Epithelial cell of proximal tubule (primary cell): ENCODE measurements around the gene POLD1. TPM values are rescaled to one million over a fixed set of nuclear protein-coding genes. Genes with fewer than 3 reads are reported as not detected.

Experiments used
- DNase-seq: peaks from one replicate; pipeline ENCODE4 v3.0.0-alpha.2; 2011; ENCODE audit warnings: low read depth
- H3K4me3 ChIP-seq: 2 replicates; pipeline ENCODE4 v1.5.1; 2011; ENCODE audit warnings: low read depth, mild to moderate bottlenecking, low read length
- total RNA-seq: library from RNA; depleted of rRNA; stranded (reverse); fragments of >200 nt; gene quantifications from 2 replicates; pipeline ENCODE4 v1.2.3, GENCODE V29; 2015
- TF ChIP-seq, protein P1 (sequence below): conservative IDR thresholded peaks from 2 replicates; pipeline ENCODE4 v1.5.1; 2012; ENCODE audit warnings: low read depth, mild to moderate bottlenecking, low read length

POLD1 gene
- total RNA-seq, 1 donor from 2014 or later, result 89.4 TPM

DNA sequence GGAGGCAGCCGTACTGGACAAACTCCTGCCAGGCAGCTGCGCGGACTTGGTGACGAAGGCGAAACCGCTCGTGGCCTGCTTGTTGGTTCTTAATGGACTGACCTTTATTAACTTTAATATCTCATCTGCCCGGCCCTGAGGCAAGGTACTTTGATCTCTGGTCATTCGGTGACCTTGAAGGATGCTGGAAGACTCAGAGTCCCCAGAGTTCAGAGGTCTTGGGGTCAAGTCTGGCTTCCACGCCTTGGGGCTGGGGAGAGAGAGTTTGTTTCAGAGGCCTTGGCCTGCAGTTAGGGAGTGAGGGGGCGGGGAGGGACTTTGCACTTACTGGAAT lies 82.5 kb downstream of the POLD1 start:
- DNase-seq, result no peak
- TF ChIP-seq, protein P1, sequence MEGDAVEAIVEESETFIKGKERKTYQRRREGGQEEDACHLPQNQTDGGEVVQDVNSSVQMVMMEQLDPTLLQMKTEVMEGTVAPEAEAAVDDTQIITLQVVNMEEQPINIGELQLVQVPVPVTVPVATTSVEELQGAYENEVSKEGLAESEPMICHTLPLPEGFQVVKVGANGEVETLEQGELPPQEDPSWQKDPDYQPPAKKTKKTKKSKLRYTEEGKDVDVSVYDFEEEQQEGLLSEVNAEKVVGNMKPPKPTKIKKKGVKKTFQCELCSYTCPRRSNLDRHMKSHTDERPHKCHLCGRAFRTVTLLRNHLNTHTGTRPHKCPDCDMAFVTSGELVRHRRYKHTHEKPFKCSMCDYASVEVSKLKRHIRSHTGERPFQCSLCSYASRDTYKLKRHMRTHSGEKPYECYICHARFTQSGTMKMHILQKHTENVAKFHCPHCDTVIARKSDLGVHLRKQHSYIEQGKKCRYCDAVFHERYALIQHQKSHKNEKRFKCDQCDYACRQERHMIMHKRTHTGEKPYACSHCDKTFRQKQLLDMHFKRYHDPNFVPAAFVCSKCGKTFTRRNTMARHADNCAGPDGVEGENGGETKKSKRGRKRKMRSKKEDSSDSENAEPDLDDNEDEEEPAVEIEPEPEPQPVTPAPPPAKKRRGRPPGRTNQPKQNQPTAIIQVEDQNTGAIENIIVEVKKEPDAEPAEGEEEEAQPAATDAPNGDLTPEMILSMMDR, result no peak
- no peak overlapping the region for H3K4me3 ChIP-seq

DNA sequence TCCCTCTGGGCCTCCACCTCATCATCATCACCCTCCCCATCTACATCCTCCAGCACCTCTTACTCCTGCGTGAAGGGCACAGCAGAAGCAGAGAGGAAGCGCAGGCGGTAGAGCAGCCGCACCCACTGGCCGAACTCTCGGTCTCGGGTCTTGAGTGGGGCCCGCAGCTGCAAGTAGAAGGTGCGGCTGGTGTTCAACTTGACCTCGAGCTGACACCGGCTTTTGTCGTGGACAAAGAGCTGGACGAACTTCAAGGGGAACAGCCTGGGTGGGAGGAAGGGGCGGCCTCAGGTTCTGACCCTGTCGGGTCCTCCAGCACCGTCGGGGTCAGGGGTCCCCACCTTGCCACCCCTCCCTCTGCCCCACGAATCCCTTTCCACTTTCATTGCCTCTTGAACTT lies 83.4 kb downstream of the POLD1 start:
- DNase-seq, result no peak
- H3K4me3 ChIP-seq, result no peak overlapping the region
- TF ChIP-seq, protein P1, result no peak

Other genes with a start within 250 kb of the POLD1 start
- gene IZUMO2, start 221.1 kb upstream of the POLD1 start, total RNA-seq, result 0.29 TPM in 1 of 2 replicates, not detected in the other
- gene MYH14, start 180.7 kb upstream of the POLD1 start, total RNA-seq, result 19.2 and 23.8 TPM in 2 replicates
- 0.07 and 0.35 TPM in 2 replicates for gene KCNC3, start 55.0 kb upstream of the POLD1 start, total RNA-seq
- 0.14 and 3.3 TPM in 2 replicates for gene NAPSA, start 18.7 kb upstream of the POLD1 start, total RNA-seq
- 56.4 and 67.5 TPM in 2 replicates for gene NR1H2, start 7.9 kb upstream of the POLD1 start, total RNA-seq
- gene SPIB, start 34.6 kb downstream of the POLD1 start, total RNA-seq, result not detected in 2 replicates
- not detected in 2 replicates for gene MYBPC2, start 48.5 kb downstream of the POLD1 start, total RNA-seq
- gene EMC10, start 92.2 kb downstream of the POLD1 start, total RNA-seq, result 123 and 185 TPM in 2 replicates
- gene GARIN5A, start 92.5 kb downstream of the POLD1 start, total RNA-seq, result 0.69 and 2.2 TPM in 2 replicates
- gene JOSD2, start 126.8 kb downstream of the POLD1 start, total RNA-seq, result 16.1 and 36.4 TPM in 2 replicates
- gene ASPDH, start 129.6 kb downstream of the POLD1 start, total RNA-seq, result not detected in 2 replicates
- gene LRRC4B, start 184.1 kb downstream of the POLD1 start, total RNA-seq, result 0.07 and 0.69 TPM in 2 replicates